Measurements from ENCODE around the gene CEMIP2.

CEMIP2 gene

GRCh38 chr9:71642056-71642455, 126.3 kb downstream of the CEMIP2 start:
- DNase-seq (ENCODE audit: low read depth in 2 of 2): no peak

GRCh38 chr9:71638627-71639026, 129.7 kb downstream of the CEMIP2 start:
- no peak for DNase-seq (ENCODE audit: low read depth in 2 of 2)

GRCh38 chr9:71637926-71638325, 130.4 kb downstream of the CEMIP2 start:
- DNase-seq (ENCODE audit: low read depth in 2 of 2): no peak

DNA sequence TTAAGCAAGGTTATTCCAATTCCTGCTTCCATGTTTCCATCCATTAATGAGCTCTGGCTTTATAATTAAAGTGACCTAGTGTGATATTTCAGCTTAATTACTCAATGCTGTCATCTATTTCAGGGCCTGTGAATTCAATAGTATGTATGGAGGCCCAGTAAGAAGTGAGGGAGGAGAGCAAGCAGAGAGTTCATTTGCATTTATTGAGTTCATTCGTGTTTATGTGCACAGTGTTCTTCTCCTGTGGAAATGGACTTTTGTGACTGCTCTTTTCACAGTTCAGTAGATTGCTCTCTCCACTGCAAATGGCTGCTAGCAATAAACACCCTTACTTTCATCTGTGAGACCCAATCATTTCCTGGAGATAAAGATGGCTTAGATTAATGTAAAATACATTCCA, 130.9 kb downstream of the CEMIP2 start:
- DNase-seq (ENCODE audit: low read depth in 2 of 2): no peak

GRCh38 chr9:71636143-71636839, 132.0 kb downstream of the CEMIP2 start:
- no peak for DNase-seq (ENCODE audit: low read depth in 2 of 2)

GRCh38 chr9:71634752-71635151, 133.6 kb downstream of the CEMIP2 start:
- DNase-seq (ENCODE audit: low read depth in 2 of 2): no peak
